SK-N-MC (cell line): ENCODE data around the gene APOBEC3G.

Experiments
- EZH2 ChIP-seq: fragments of 200-600 bp; sonication (generic); IDR thresholded peaks from one replicate; pipeline ENCODE4 v1.6.1; 2017; ENCODE audit warnings: antibody characterized with exemption
- FOXP2 ChIP-seq: optimal IDR thresholded peaks from 2 replicates; pipeline ENCODE3; 2011; ENCODE audit warnings: mild to moderate bottlenecking, moderate library complexity; ENCODE audit not compliant: insufficient read depth; ENCODE audit errors: extremely low read length, control extremely low read depth
- POLR2AphosphoS5 ChIP-seq: IDR thresholded peaks from 2 replicates; pipeline ENCODE4 v1.6.1; 2012; ENCODE audit warnings: mild to moderate bottlenecking, low read depth, low read length, borderline replicate concordance

DNA sequence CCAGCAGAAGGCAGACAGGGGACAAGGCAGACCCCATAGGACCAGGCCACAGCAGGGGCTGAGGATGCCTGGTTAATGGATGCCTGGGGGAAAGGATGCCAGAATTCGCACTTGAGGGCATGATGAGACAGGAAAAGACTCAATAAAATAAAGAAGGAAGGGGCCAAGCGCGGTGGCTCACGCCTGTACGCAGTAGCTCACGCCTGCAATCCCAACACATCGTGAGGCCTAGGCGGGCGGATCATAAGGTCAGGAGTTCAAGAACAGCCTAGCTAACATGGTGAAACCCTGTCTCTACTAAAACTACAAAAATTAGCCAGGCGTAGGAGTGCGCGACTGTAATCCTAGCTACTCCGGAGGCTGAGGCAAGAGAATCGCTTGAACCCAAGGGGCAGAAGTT lies 46.4 kb upstream of the APOBEC3G start:
- TF ChIP-seq EZH2: no peak
- no peak for TF ChIP-seq POLR2AphosphoS5
- TF ChIP-seq FOXP2: no peak
